DND-41 (cell line): ENCODE results near the gene TAS2R1.

Experiments used
- ATAC-seq: fragments of 200-7000 bp; cut with Tn5 transposase; 3 replicates; pipeline ENCODE4 v1.9.1; 2021; ENCODE audit warnings: low read depth; ENCODE audit not compliant: insufficient read depth
- DNase-seq: peaks from one replicate; pipeline ENCODE4 v3.0.0-alpha.2; 2020
- H2AFZ ChIP-seq: 2 replicates; pipeline ENCODE4 v1.6.0; 2012; ENCODE audit warnings: low read depth, low read length
- H3K27ac ChIP-seq: 2 replicates; pipeline ENCODE4 v1.5.1; 2012; ENCODE audit warnings: low read length, inconsistent platforms
- H3K27me3 ChIP-seq: fragments of 200-600 bp; sonication (generic); 2 replicates; pipeline ENCODE4 v1.6.0; 2012; ENCODE audit warnings: low read length, mild to moderate bottlenecking, inconsistent platforms; ENCODE audit not compliant: insufficient read depth, poor library complexity
- H3K36me3 ChIP-seq: 2 replicates; pipeline ENCODE4 v1.5.1; 2012; ENCODE audit warnings: low read length, inconsistent platforms; ENCODE audit not compliant: insufficient read depth
- H3K4me1 ChIP-seq: 2 replicates; pipeline ENCODE4 v1.5.1; 2012; ENCODE audit warnings: mild to moderate bottlenecking, low read length; ENCODE audit not compliant: insufficient read depth
- H3K4me2 ChIP-seq: 2 replicates; pipeline ENCODE4 v1.6.0; 2012; ENCODE audit warnings: mild to moderate bottlenecking, moderate library complexity, low read length, inconsistent platforms; ENCODE audit not compliant: insufficient read depth
- H3K4me3 ChIP-seq, 2 experiments: fragments of 200-600 bp in 1 of 2; shearing (Covaris generic) in 1 of 2; 2 replicates each; pipeline ENCODE4 v1.5.1; 2012 to 2016; ENCODE audit warnings: inconsistent platforms in 2 of 2, low read length in 2 of 2, mild to moderate bottlenecking in 2 of 2, low read depth in 1 of 2, moderate library complexity in 1 of 2
- H3K79me2 ChIP-seq: 2 replicates; pipeline ENCODE4 v1.6.0; 2012; ENCODE audit warnings: low read length, inconsistent platforms; ENCODE audit not compliant: insufficient read depth
- H3K9ac ChIP-seq: 2 replicates; pipeline ENCODE4 v1.6.0; 2012; ENCODE audit warnings: low read depth, mild to moderate bottlenecking, inconsistent platforms, low read length, moderate library complexity
- H3K9me3 ChIP-seq: 2 replicates; pipeline ENCODE4 v1.5.1; 2012; ENCODE audit warnings: low read length, moderate library complexity, mild to moderate bottlenecking, inconsistent platforms; ENCODE audit not compliant: insufficient read depth, severe bottlenecking
- H4K20me1 ChIP-seq: 2 replicates; pipeline ENCODE4 v1.6.0; 2012; ENCODE audit warnings: low read length; ENCODE audit not compliant: insufficient read depth
- EZH2 ChIP-seq: IDR thresholded peaks from 3 replicates; pipeline ENCODE4 v1.6.1; 2012; ENCODE audit warnings: borderline replicate concordance, low read depth, mild to moderate bottlenecking, moderate library complexity, low read length, inconsistent platforms; ENCODE audit not compliant: severe bottlenecking
- TF ChIP-seq, protein P1 (sequence below): IDR thresholded peaks from 2 replicates; pipeline ENCODE4 v1.5.1; 2012; ENCODE audit warnings: borderline replicate concordance, low read length, moderate library complexity, mild to moderate bottlenecking; ENCODE audit not compliant: poor library complexity, severe bottlenecking; ENCODE audit errors: extremely low read depth

TAS2R1 gene

DNA sequence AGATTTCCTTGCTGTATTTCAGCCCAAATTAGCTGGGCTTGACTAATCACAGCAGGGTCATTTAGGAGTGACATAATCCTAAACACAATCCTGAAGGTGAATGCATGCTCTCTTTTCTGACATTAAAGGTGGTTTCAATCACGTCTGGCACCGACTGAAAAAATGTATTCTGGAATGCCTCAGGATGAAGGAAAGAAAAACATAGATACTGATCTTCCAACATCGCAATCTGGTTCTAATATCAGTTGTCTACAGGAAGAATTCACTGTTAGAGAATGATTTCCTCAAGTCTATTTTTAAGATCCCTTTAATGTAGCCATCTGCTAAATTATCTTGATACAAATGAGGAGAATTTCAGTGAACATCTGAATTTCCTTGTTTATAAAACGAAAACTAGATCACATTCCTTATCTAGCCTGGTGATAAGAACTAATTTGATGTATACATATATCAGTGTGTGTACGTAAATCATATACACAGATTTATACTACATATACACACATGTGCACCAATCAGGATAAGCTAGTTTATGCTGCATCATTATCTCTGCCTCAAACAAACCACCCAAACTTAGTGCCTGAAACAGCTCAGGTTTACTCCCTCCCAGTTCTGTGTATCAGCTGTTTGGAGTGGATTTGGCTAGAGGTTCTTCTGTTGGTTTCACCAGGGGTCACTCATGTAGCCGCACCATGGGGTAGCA, 31.3 kb upstream of the TAS2R1 start:
- Histone ChIP-seq H3K4me3 (no peak overlapping the region), H3K27me3 (no peaks in the 10 kb centered on the region), H4K20me1 (no peaks in the 10 kb centered on the region), H2AFZ (no peak overlapping the region), H3K4me1 (no peaks in the 10 kb centered on the region), H3K27ac (no peak overlapping the region), H3K9ac (no peak overlapping the region), H3K36me3 (no peaks in the 10 kb centered on the region), H3K9me3 (no peaks in the 10 kb centered on the region), H3K4me2 (no peak overlapping the region), H3K79me2 (no peaks in the 10 kb centered on the region)
- DNase-seq (no peak), ATAC-seq (no peak)
- TF ChIP-seq, protein P1, sequence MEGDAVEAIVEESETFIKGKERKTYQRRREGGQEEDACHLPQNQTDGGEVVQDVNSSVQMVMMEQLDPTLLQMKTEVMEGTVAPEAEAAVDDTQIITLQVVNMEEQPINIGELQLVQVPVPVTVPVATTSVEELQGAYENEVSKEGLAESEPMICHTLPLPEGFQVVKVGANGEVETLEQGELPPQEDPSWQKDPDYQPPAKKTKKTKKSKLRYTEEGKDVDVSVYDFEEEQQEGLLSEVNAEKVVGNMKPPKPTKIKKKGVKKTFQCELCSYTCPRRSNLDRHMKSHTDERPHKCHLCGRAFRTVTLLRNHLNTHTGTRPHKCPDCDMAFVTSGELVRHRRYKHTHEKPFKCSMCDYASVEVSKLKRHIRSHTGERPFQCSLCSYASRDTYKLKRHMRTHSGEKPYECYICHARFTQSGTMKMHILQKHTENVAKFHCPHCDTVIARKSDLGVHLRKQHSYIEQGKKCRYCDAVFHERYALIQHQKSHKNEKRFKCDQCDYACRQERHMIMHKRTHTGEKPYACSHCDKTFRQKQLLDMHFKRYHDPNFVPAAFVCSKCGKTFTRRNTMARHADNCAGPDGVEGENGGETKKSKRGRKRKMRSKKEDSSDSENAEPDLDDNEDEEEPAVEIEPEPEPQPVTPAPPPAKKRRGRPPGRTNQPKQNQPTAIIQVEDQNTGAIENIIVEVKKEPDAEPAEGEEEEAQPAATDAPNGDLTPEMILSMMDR: no peak
- no peak for TF ChIP-seq EZH2

DNA sequence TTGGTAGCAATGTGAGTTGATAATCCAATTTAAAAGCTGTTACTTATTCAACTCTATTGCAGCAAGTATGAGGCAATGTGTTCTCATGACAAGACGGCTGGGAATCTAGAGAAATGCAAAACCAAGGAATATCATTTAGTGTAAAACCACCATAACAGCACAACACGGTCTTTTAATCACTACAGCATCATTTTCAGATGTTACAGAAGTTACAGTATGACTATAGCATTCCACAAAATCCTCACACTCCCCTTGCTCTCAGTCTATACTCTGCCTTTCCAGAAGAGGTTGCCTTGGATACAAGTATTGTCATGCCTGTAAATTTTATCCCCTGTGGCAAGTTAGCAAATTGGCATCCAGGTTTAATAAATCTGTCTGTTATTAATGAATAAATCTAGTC, 28.6 kb upstream of the TAS2R1 start:
- ATAC-seq (no peak), DNase-seq (no peak)
- no peak overlapping the region for H3K4me3 ChIP-seq
- no peaks in the 10 kb centered on the region for H3K9me3 ChIP-seq
- H3K27me3 ChIP-seq: no peaks in the 10 kb centered on the region
- no peak overlapping the region for H2AFZ ChIP-seq
- H3K79me2 ChIP-seq: no peaks in the 10 kb centered on the region
- no peaks in the 10 kb centered on the region for H3K36me3 ChIP-seq
- H3K27ac ChIP-seq: no peak overlapping the region
- no peak overlapping the region for H3K4me2 ChIP-seq
- H4K20me1 ChIP-seq: no peaks in the 10 kb centered on the region
- no peaks in the 10 kb centered on the region for H3K4me1 ChIP-seq
- TF ChIP-seq, protein P1: no peak
- no peak for TF ChIP-seq EZH2
- H3K9ac ChIP-seq: no peak overlapping the region

DNA sequence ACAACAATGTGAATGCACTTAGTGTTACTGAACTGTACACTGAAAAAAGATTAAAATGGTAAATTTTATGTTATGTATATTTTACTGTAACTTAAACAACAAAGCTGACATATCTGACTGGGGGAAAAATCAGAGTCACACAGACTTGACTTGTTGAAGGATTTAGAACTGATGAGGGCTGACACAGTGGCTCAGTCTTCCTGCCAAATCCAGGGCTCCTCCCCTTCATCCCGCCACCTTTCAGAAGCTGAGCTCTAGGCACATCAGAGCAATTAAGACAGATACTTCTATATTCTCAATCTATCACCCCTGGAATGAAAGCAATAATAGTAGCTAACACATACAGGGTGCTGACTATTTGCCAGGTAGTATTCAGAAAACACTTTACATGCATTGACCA, 27.7 kb upstream of the TAS2R1 start:
- no peak overlapping the region for H3K4me2 ChIP-seq
- ATAC-seq (no peak), DNase-seq (no peak)
- no peaks in the 10 kb centered on the region for H3K79me2 ChIP-seq
- no peak overlapping the region for H3K27ac ChIP-seq
- H2AFZ ChIP-seq: no peak overlapping the region
- H3K4me3 ChIP-seq: no peak overlapping the region
- TF ChIP-seq, protein P1: no peak
- no peak for TF ChIP-seq EZH2
- no peak overlapping the region for H3K9ac ChIP-seq
- no peaks in the 10 kb centered on the region for H3K4me1 ChIP-seq
- H3K27me3 ChIP-seq: no peaks in the 10 kb centered on the region
- H4K20me1 ChIP-seq: no peaks in the 10 kb centered on the region
- no peaks in the 10 kb centered on the region for H3K9me3 ChIP-seq
- H3K36me3 ChIP-seq: no peaks in the 10 kb centered on the region
